Lung (tissue), 12 donors: ENCODE measurements around the gene NCAM1. TPM values are rescaled to one million over a fixed set of nuclear protein-coding genes. Genes with fewer than 3 reads are reported as not detected.

Experiments used
- ATAC-seq: fragments of 200-7000 bp; cut with Tn5 transposase; one replicate; pipeline ENCODE4 v1.9.1; 2020; ENCODE audit warnings: moderate number of reproducible peaks; ENCODE audit not compliant: insufficient read depth, low FRiP score
- DNase-seq, 3 donors: peaks; one replicate each; pipeline ENCODE4 v3.0.0-alpha.2; 2013 to 2017
- H3K27ac ChIP-seq, 2 donors: one replicate each; pipeline ENCODE4 v1.5.1; 2013; ENCODE audit warnings: mild to moderate bottlenecking in 2 of 2, moderate library complexity in 2 of 2, control low read depth in 1 of 2, inconsistent platforms in 1 of 2, low read depth in 1 of 2, low read length in 1 of 2
- H3K27me3 ChIP-seq, 3 donors: one replicate each; pipeline ENCODE4 v1.5.1; 2013; ENCODE audit warnings: low read length in 2 of 3; ENCODE audit not compliant: control insufficient read depth in 3 of 3, insufficient read depth in 3 of 3
- H3K36me3 ChIP-seq, 4 donors: one replicate each; pipeline ENCODE4 v1.5.1; 2013; ENCODE audit warnings: low read length in 4 of 4, mild to moderate bottlenecking in 1 of 4, moderate library complexity in 1 of 4; ENCODE audit not compliant: control insufficient read depth in 4 of 4, insufficient read depth in 4 of 4
- H3K4me1 ChIP-seq, 5 donors: one replicate each; pipeline ENCODE4 v1.5.1; 2013; ENCODE audit warnings: low read length in 5 of 5, mild to moderate bottlenecking in 2 of 5, moderate library complexity in 1 of 5; ENCODE audit not compliant: control insufficient read depth in 5 of 5, insufficient read depth in 5 of 5
- H3K4me3 ChIP-seq: one replicate; pipeline ENCODE4 v1.5.1; 2013; ENCODE audit warnings: mild to moderate bottlenecking, control low read depth, moderate library complexity
- H3K9ac ChIP-seq, 2 donors: one replicate each; pipeline ENCODE4 v1.5.1; 2013; ENCODE audit warnings: low read length in 2 of 2, control low read depth in 1 of 2; ENCODE audit not compliant: insufficient read depth in 1 of 2
- H3K9me3 ChIP-seq, 4 donors: one replicate each; pipeline ENCODE4 v1.5.1; 2013; ENCODE audit warnings: low read length in 3 of 4, mild to moderate bottlenecking in 1 of 4, moderate library complexity in 1 of 4; ENCODE audit not compliant: control insufficient read depth in 4 of 4, insufficient read depth in 3 of 4
- CTCF ChIP-seq: IDR thresholded peaks from 2 replicates; pipeline ENCODE4 v1.5.1; 2012; ENCODE audit warnings: mild to moderate bottlenecking; ENCODE audit errors: control extremely low read depth, extremely low read depth
- WGBS, 2 donors: extraction: QIAGEN DNeasy Blood & Tissue Kit; methylation state at CpG; one replicate each; pipeline ENCODE4 v1.1.7; 2013; 5-methylcytosine and 5-hydroxymethylcytosine counted together
- polyA plus RNA-seq, 2 donors: library from polyadenylated mRNA; stranded (reverse); fragments of 200-250 nt; gene quantifications; one replicate each; pipeline ENCODE4 v1.2.1, GENCODE V29; 2013
- total RNA-seq, 2 donors: library from RNA; depleted of rRNA in 1 of 2; stranded (reverse); fragments of >200 nt in 1 of 2; gene quantifications; one replicate each; pipeline ENCODE4 v1.2.1, GENCODE V29; 2014 to 2021
- donor health status: control.
- donor health status: control.
- donor health status: Bipolar disorder and iron deficiency.
- donor health status: healthy.
- donor health status: DM: yes; HTN: yes; CAD: no.

The NCAM1 gene
- total and polyA plus RNA-seq, 4 donors = 0.28 to 36.5 (median 2.4) TPM

- H3K9me3 ChIP-seq = peaks cover 0 to 1% (median 0%) of the 10 kb centered on the region in 4 donors
- no peak for TF ChIP-seq CTCF
- no peak overlapping the region for H3K9ac ChIP-seq
- no peak for ATAC-seq
- peaks cover 0 to 22% (median 3%) of the 10 kb centered on the region in 5 donors for H3K4me1 ChIP-seq
- 62 to 70% methylated on average over 11 of the region's 11 CpGs for WGBS, 2 donors
- H3K27me3 ChIP-seq = no peaks in the 10 kb centered on the region
- H3K4me3 ChIP-seq = no peak overlapping the region
- no peak overlapping the region for H3K27ac ChIP-seq
- H3K36me3 ChIP-seq = no peaks in the 10 kb centered on the region
- DNase-seq = peak; percentile 66 to 75 (median 74)
Measured at GRCh38 chr11:113014262-113015097, 53.3 kb downstream of the NCAM1 start.

GRCh38 chr11:113015098-113015455 is 53.9 kb downstream of the NCAM1 start:
- H3K36me3 ChIP-seq = no peaks in the 10 kb centered on the region

GRCh38 chr11:113016905-113017304 is 55.7 kb downstream of the NCAM1 start:
- Histone ChIP-seq H3K27ac (peak overlapping the region in 1 of 2 donors; percentile 12), H3K4me1 (peaks cover 0 to 22% (median 3%) of the 10 kb centered on the region in 5 donors), H3K9me3 (peaks cover 0 to 1% (median 0%) of the 10 kb centered on the region in 4 donors), H3K9ac (no peak overlapping the region), H3K36me3 (no peaks in the 10 kb centered on the region), H3K4me3 (no peak overlapping the region), H3K27me3 (no peaks in the 10 kb centered on the region)
- no peak for TF ChIP-seq CTCF
- WGBS, 2 donors = 58 to 67% methylated on average over 4 of the region's 4 CpGs
- DNase-seq (no peak), ATAC-seq (no peak)

More at GRCh38 chr11:113015098-113015455, 53.9 kb downstream of the NCAM1 start:
- H3K4me1 ChIP-seq = peaks cover 0 to 22% (median 3%) of the 10 kb centered on the region in 5 donors
- H3K9ac ChIP-seq = no peak overlapping the region
- peaks cover 0 to 1% (median 0%) of the 10 kb centered on the region in 4 donors for H3K9me3 ChIP-seq
- ATAC-seq (no peak), DNase-seq (no peak)
- no peak overlapping the region for H3K4me3 ChIP-seq
- H3K27me3 ChIP-seq = no peaks in the 10 kb centered on the region
- no peak for TF ChIP-seq CTCF
- H3K27ac ChIP-seq = no peak overlapping the region
